Measurements from ENCODE around the gene LGALS1.

GRCh38 chr22:37686002-37686982 is 10.9 kb downstream of the LGALS1 start, which contains the start of gene NOL12:
- TF ChIP-seq CTCF (IDR thresholded peaks at IDR 0.05; ENCODE audit: low read length) (no peak), EZH2 (IDR thresholded peaks at IDR 0.05; ENCODE audit: borderline replicate concordance, low read length) (no peak)

Measured in OCI-LY1 (cell line).